OCI-LY1 (cell line): ENCODE measurements around the gene PMAIP1.
"Not testable (repeated sequence)": the region's sequence is repeated elsewhere in the genome, so short reads cannot be mapped to it uniquely, and the experiment has no call there.

Experiments used
- H2AFZ ChIP-seq: fragments of 200-600 bp; sonication (generic), shearing (Covaris generic); 2 replicates; pipeline ENCODE4 v1.6.0; 2014; ENCODE audit warnings: antibody characterized with exemption, mild to moderate bottlenecking, low read length
- H3F3A ChIP-seq: fragments of 200-600 bp; sonication (generic), shearing (Covaris generic); 2 replicates; pipeline ENCODE4 v1.6.0; 2014; ENCODE audit warnings: mild to moderate bottlenecking, antibody characterized with exemption, low read length, moderate library complexity; ENCODE audit not compliant: insufficient read depth
- H3K27ac ChIP-seq: fragments of 200-600 bp; sonication (generic); 2 replicates; pipeline ENCODE4 v1.5.1; 2014; ENCODE audit warnings: low read length, mixed run types, mild to moderate bottlenecking, low read depth; ENCODE audit not compliant: poor library complexity, severe bottlenecking
- H3K27me3 ChIP-seq: fragments of 200-600 bp; sonication (generic); 2 replicates; pipeline ENCODE4 v1.6.0; 2014; ENCODE audit warnings: antibody characterized with exemption, mild to moderate bottlenecking, low read length, moderate library complexity; ENCODE audit not compliant: insufficient read depth
- H3K36me3 ChIP-seq: fragments of 200-600 bp; sonication (generic); 2 replicates; pipeline ENCODE4 v1.6.1; 2014; ENCODE audit warnings: mild to moderate bottlenecking, antibody characterized with exemption, low read length, moderate library complexity, mixed read lengths; ENCODE audit not compliant: insufficient read depth
- H3K4me1 ChIP-seq: fragments of 200-600 bp; sonication (generic); 2 replicates; pipeline ENCODE4 v1.5.1; 2014; ENCODE audit warnings: mild to moderate bottlenecking, low read length, moderate library complexity; ENCODE audit not compliant: insufficient read depth, severe bottlenecking
- H3K4me2 ChIP-seq: fragments of 200-600 bp; sonication (generic), shearing (Covaris generic); 2 replicates; pipeline ENCODE4 v1.6.1; 2014; ENCODE audit warnings: low read length
- H3K4me3 ChIP-seq: fragments of 200-600 bp; sonication (generic); 2 replicates; pipeline ENCODE4 v1.5.1; 2014; ENCODE audit warnings: low read length, low read depth, mild to moderate bottlenecking, mixed read lengths; ENCODE audit not compliant: poor library complexity, severe bottlenecking
- H3K79me2 ChIP-seq: fragments of 200-600 bp; shearing (Covaris generic); 2 replicates; pipeline ENCODE4 v1.6.1; 2016; ENCODE audit warnings: mixed run types, low read length, mixed read lengths; ENCODE audit not compliant: insufficient read depth
- H3K9ac ChIP-seq: fragments of 200-600 bp; sonication (generic), shearing (Covaris generic); 2 replicates; pipeline ENCODE4 v1.6.1; 2014; ENCODE audit warnings: mild to moderate bottlenecking, low read length, mixed read lengths
- H3K9me2 ChIP-seq: fragments of 200-600 bp; sonication (generic), shearing (Covaris generic); 2 replicates; pipeline ENCODE4 v1.6.1; 2014; ENCODE audit warnings: low read depth, mild to moderate bottlenecking, low read length, mixed read lengths
- H3K9me3 ChIP-seq: fragments of 200-600 bp; shearing (Covaris generic); 2 replicates; pipeline ENCODE4 v1.6.1; 2014; ENCODE audit warnings: low read length, mixed read lengths
- H4K20me1 ChIP-seq: fragments of 200-600 bp; sonication (generic), shearing (Covaris generic); 2 replicates; pipeline ENCODE4 v1.6.0; 2016; ENCODE audit warnings: mild to moderate bottlenecking, low read length; ENCODE audit not compliant: insufficient read depth
- CTCF ChIP-seq: fragments of 200-600 bp; sonication (generic), shearing (Covaris generic); IDR thresholded peaks from 2 replicates; pipeline ENCODE4 v1.5.1; 2017; ENCODE audit warnings: mild to moderate bottlenecking, antibody characterized with exemption, low read length, moderate library complexity, mixed read lengths
- EZH2 ChIP-seq: fragments of 200-600 bp; sonication (generic), shearing (Covaris generic); IDR thresholded peaks from 2 replicates; pipeline ENCODE4 v1.8.0; 2017; ENCODE audit warnings: borderline replicate concordance, mixed run types, mild to moderate bottlenecking, antibody characterized with exemption, low read length, moderate library complexity, mixed read lengths

The PMAIP1 gene

GRCh38 chr18:59884351-59884750, 15.4 kb upstream of the PMAIP1 start:
- H3K27ac ChIP-seq, result peak overlapping the region; percentile 95
- no peak overlapping the region for H2AFZ ChIP-seq
- no peaks in the 10 kb centered on the region for H4K20me1 ChIP-seq
- no peaks in the 10 kb centered on the region for H3K9me2 ChIP-seq
- no peak overlapping the region for H3K4me2 ChIP-seq
- no peak overlapping the region; the same call in 1 of the 2 replicates for H3K9ac ChIP-seq
- H3K27me3 ChIP-seq, result no peaks in the 10 kb centered on the region
- TF ChIP-seq EZH2, result no peak
- TF ChIP-seq CTCF, result no peak
- H3K9me3 ChIP-seq, result no peaks in the 10 kb centered on the region
- H3K36me3 ChIP-seq, result no peaks in the 10 kb centered on the region
- H3K4me3 ChIP-seq, result no peak overlapping the region
- H3F3A ChIP-seq, result peaks cover 14% of the 10 kb centered on the region; the same call in 1 of the 2 replicates
- no peaks in the 10 kb centered on the region for H3K79me2 ChIP-seq
- H3K4me1 ChIP-seq, result peaks cover 59% of the 10 kb centered on the region

- no peaks in the 10 kb centered on the region for H3K36me3 ChIP-seq
- H3F3A ChIP-seq, result peaks cover 14% of the 10 kb centered on the region; the same call in 1 of the 2 replicates
- H3K4me3 ChIP-seq, result peak overlapping the region; percentile 21
Measured at GRCh38 chr18:59885579-59886163, 14.1 kb upstream of the PMAIP1 start.

DNA sequence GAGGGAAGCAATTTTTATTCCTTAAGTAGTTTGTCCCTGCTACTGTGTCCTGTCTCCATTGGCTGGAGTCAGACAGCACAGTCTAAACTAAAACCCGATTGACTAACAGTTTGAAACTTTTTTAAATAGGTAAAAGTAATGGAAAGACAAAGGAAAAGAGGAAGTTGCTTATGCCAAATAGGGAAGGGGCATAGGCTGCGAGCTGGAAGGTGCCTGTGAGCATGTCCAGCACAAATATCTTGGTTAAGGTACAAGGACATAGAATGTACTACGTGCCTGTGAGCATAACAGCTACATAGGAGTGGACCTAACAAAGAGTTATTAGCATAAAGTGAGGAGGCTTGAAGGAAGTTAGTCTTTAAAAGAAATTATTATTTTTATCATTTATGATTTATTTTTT, 13.4 kb upstream of the PMAIP1 start:
- Histone ChIP-seq H3K27ac (peak overlapping the region; percentile 91), H3F3A (peaks cover 14% of the 10 kb centered on the region; the same call in 1 of the 2 replicates), H3K4me1 (peaks cover 55% of the 10 kb centered on the region)
- not testable (repeated sequence) for H2AFZ ChIP-seq, H3K9me2 ChIP-seq, H3K36me3 ChIP-seq, H3K4me2 ChIP-seq, H3K27me3 ChIP-seq, H4K20me1 ChIP-seq, H3K9me3 ChIP-seq, H3K9ac ChIP-seq, H3K4me3 ChIP-seq, H3K79me2 ChIP-seq

More at GRCh38 chr18:59885579-59886163, 14.1 kb upstream of the PMAIP1 start:
- Histone ChIP-seq H3K27me3 (no peaks in the 10 kb centered on the region), H4K20me1 (no peaks in the 10 kb centered on the region), H3K9me3 (no peaks in the 10 kb centered on the region), H3K79me2 (no peaks in the 10 kb centered on the region), H3K9ac (peak overlapping the region; percentile 44), H3K27ac (peak overlapping the region; percentile 91), H3K4me2 (peak overlapping the region; percentile 61), H3K9me2 (no peaks in the 10 kb centered on the region), H3K4me1 (peaks cover 55% of the 10 kb centered on the region), H2AFZ (no peak overlapping the region)
- no peak for TF ChIP-seq EZH2
- TF ChIP-seq CTCF, result no peak

DNA sequence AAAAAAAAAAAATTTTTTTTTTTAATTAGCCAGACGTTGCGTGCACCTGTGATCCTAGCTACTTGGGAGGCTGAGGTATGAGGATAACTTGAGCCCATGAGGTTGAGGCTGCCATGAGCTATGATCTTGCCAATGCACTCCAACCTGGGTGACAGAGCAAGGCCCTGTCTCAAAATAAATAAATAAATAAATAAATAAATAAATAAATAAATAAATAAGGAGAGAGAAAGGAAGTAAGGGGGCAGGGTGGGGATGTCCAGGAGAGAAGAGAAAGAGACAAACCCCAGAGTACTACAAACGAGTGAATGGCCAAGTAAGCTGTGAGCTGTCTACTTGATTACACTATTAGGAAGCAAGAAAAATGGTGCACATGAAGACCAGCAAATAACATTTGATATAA, 7.7 kb upstream of the PMAIP1 start:
- no peaks in the 10 kb centered on the region; the same call in 1 of the 2 replicates for H3F3A ChIP-seq
- no peak overlapping the region for H3K4me3 ChIP-seq
- no peaks in the 10 kb centered on the region for H3K9me2 ChIP-seq
- no peaks in the 10 kb centered on the region for H3K27me3 ChIP-seq
- TF ChIP-seq EZH2, result no peak
- no peaks in the 10 kb centered on the region for H3K9me3 ChIP-seq
- no peak overlapping the region for H2AFZ ChIP-seq
- no peaks in the 10 kb centered on the region for H4K20me1 ChIP-seq
- no peak overlapping the region for H3K27ac ChIP-seq
- no peaks in the 10 kb centered on the region for H3K36me3 ChIP-seq
- no peak overlapping the region for H3K9ac ChIP-seq
- H3K4me1 ChIP-seq, result peaks cover 14% of the 10 kb centered on the region
- no peaks in the 10 kb centered on the region for H3K79me2 ChIP-seq
- H3K4me2 ChIP-seq, result no peak overlapping the region
